Measurements from ENCODE around the gene TRIO.

The TRIO gene

DNA sequence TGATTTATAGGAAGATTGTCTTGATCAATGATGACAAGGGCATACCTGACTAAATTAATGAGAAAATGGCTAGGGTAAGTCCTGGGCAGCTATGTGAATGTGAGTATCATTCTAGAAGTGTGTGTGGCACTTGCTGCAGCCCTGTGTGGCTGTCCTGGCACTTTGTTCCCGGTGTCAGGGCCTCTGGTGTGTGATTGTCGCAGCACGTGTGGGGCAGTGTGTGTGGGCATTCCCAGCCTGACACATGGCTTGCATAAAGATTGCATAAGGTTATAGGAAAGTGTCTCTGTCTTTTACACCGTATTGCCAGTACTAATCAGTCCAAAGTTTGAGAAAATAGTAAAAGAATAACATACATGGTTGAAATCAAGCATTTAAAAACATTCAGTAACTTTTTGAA, 74.4 kb downstream of the TRIO start:
- WGBS (ENCODE audit: insufficient coverage, insufficient read length): no CpG with 5 or more reads among the region's 4 CpGs
- H3K27ac ChIP-seq (ENCODE audit: low read length): no peak overlapping the region
- no peak for DNase-seq (ENCODE audit: low read depth, low spot score)

DNA sequence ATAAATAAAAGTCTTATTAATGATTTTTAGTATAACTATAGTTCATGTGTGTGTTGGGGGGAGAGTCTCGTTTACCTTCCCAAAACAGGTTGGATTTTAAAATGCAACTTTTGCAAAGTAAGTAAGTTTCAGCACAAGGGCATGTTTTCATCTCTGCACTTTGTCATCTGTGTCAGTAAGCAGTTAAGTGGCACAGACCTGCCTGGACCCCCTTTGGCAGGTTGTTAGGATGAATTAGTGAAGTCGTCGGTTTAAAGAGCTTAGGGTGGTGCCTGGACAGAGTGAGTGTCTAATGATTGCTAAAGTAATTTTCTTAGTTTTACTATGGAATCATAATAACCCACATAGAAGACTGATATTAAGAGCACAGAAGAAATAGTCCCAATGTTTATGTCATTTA, 74.9 kb downstream of the TRIO start:
- no peaks in the 10 kb centered on the region for H3K27me3 ChIP-seq (ENCODE audit: control insufficient read depth, insufficient read depth, low read length)
- no CpG with 5 or more reads among the region's 3 CpGs for WGBS (ENCODE audit: insufficient coverage, insufficient read length)
- H3K36me3 ChIP-seq (ENCODE audit: control insufficient read depth, insufficient read depth, low read length): no peaks in the 10 kb centered on the region
- peaks cover 10% of the 10 kb centered on the region for H3K4me1 ChIP-seq (ENCODE audit: control insufficient read depth, insufficient read depth, low read length)
- no peak overlapping the region for H3K4me3 ChIP-seq (ENCODE audit: low read length)
- no peak overlapping the region for H3K27ac ChIP-seq (ENCODE audit: low read length)
- H3K9me3 ChIP-seq (ENCODE audit: control insufficient read depth, insufficient read depth, low read length): no peaks in the 10 kb centered on the region
- no peak for DNase-seq (ENCODE audit: low read depth, low spot score)

More for the DNA sequence above, 74.4 kb downstream of the TRIO start:
- Histone ChIP-seq H3K4me3 (ENCODE audit: low read length) (no peak overlapping the region), H3K4me1 (ENCODE audit: control insufficient read depth, insufficient read depth, low read length) (peaks cover 9% of the 10 kb centered on the region), H3K9me3 (ENCODE audit: control insufficient read depth, insufficient read depth, low read length) (no peaks in the 10 kb centered on the region), H3K36me3 (ENCODE audit: control insufficient read depth, insufficient read depth, low read length) (no peaks in the 10 kb centered on the region), H3K27me3 (ENCODE audit: control insufficient read depth, insufficient read depth, low read length) (no peaks in the 10 kb centered on the region)

DNA sequence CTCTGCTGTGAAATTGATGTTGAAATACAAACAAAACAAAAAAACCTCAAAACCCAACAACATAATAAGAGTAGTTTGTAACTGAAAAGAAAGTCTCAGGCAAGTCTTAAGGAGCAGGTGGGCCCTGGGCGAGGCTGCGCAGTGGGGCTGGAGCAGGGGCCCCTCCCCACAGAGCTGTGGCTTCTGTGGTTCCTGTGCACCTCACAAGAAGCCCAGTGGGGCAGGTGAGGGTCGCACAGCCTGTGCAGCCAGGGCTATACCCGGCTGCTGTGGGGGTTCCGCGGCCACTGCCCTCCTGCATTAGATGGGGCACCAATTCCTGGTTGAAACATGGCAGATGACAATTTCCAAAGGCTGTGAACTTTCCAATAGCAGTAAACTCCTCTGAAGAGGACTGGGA, 75.3 kb downstream of the TRIO start:
- no peak overlapping the region for H3K27ac ChIP-seq (ENCODE audit: low read length)
- H3K9me3 ChIP-seq (ENCODE audit: control insufficient read depth, insufficient read depth, low read length): no peaks in the 10 kb centered on the region
- no peak overlapping the region for H3K4me3 ChIP-seq (ENCODE audit: low read length)
- H3K27me3 ChIP-seq (ENCODE audit: control insufficient read depth, insufficient read depth, low read length): no peaks in the 10 kb centered on the region
- WGBS (ENCODE audit: insufficient coverage, insufficient read length): no CpG with 5 or more reads among the region's 6 CpGs
- H3K4me1 ChIP-seq (ENCODE audit: control insufficient read depth, insufficient read depth, low read length): peaks cover 10% of the 10 kb centered on the region
- DNase-seq (ENCODE audit: low read depth, low spot score): no peak
- no peaks in the 10 kb centered on the region for H3K36me3 ChIP-seq (ENCODE audit: control insufficient read depth, insufficient read depth, low read length)

DNA sequence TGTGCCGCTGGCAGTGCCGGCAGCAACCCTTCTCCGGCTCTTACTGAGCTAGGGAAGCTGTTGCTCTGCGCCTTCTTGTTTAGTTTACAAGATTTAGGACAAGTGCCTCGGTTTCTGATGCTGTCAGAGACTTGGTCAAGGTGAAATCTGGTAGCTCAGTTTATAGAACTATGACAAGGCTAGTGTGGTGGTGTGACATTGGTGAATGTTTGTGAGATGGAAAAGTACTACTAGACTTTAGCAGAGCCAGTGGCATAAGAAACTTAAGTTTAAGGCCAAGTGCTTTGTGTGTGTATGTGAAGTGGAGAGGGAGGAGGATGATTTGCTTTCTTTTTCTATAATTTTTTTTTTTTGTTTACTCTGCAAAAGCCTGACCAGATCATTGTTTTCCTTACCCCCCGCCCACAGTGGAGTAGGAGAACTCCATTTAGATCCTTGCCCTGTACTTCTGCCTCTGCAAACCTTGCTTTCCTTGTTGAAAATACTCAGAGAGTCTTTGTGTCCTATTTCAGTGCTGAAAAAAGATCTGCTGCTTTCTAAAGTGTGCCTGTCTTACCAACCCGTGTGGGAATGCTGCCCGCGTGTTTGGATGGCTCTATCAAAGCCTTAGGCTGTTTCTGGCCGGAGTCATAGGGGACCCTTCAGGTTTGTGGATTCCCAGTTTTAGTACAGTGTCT, 75.9 kb downstream of the TRIO start:
- Histone ChIP-seq H3K9me3 (ENCODE audit: control insufficient read depth, insufficient read depth, low read length) (no peaks in the 10 kb centered on the region), H3K4me1 (ENCODE audit: control insufficient read depth, insufficient read depth, low read length) (peaks cover 8% of the 10 kb centered on the region), H3K4me3 (ENCODE audit: low read length) (no peak overlapping the region), H3K36me3 (ENCODE audit: control insufficient read depth, insufficient read depth, low read length) (no peaks in the 10 kb centered on the region), H3K27ac (ENCODE audit: low read length) (no peak overlapping the region), H3K27me3 (ENCODE audit: control insufficient read depth, insufficient read depth, low read length) (no peaks in the 10 kb centered on the region)
- no CpG with 5 or more reads among the region's 10 CpGs for WGBS (ENCODE audit: insufficient coverage, insufficient read length)
- no peak for DNase-seq (ENCODE audit: low read depth, low spot score)

DNA sequence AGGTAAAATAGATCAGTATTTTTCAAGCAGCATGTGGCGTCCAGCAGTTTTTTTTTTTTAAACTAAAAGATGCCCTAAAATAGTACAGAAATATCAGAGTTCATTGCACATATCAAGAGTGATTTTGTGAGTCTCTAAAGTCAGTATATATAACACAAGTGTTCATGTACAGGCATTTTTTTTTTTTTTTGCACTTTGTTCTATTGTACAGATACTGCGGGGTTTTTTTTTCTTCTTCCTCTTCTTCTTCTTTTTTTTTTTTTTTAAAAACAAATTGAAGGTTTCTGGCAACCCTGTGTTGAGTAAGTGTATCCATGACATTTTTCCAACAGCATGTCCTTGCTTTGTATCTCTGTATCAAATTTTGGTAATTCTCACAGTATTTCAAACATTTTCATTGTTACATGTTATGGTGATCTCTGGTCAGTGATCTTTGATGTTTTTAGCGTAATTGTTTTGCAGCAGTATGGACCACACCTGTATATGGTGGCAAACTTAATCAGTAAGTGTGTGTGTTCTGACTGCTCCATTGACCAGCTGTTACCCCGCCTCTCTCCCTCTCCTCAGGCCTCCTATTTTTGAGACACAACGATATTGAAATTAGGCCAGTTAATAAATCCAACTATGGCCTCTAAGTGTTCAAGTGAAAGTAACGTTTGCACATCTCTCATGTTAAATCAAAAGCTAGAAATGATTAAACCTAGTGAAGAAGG, 76.8 kb downstream of the TRIO start:
- no peak for DNase-seq (ENCODE audit: low read depth, low spot score)
- Histone ChIP-seq H3K4me3 (ENCODE audit: low read length) (no peak overlapping the region), H3K4me1 (ENCODE audit: control insufficient read depth, insufficient read depth, low read length) (peaks cover 5% of the 10 kb centered on the region; the same call in 1 of the 2 replicates), H3K36me3 (ENCODE audit: control insufficient read depth, insufficient read depth, low read length) (no peaks in the 10 kb centered on the region), H3K27me3 (ENCODE audit: control insufficient read depth, insufficient read depth, low read length) (no peaks in the 10 kb centered on the region), H3K27ac (ENCODE audit: low read length) (no peak overlapping the region), H3K9me3 (ENCODE audit: control insufficient read depth, insufficient read depth, low read length) (no peaks in the 10 kb centered on the region)
- WGBS (ENCODE audit: insufficient coverage, insufficient read length): no CpG with 5 or more reads among the region's 6 CpGs

DNA sequence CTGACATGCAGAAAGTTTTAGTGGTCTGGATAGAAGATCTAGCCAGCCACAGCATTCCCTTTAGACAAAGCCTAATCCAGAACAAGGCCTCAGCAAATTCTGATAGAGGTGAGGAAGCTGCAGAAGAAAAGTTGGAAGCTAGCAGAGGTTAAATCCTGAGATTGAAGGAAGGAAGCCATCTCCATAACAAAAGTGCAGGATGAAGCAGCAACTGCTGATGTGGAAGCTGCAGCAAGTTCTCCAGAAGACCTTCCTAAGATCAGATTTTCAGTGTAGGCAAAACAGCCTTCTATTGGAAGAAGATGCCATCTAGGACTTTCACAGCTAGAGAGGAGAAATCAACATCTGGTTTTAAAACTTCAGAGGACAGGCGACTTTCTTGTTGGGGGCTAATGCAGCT, 77.5 kb downstream of the TRIO start:
- Histone ChIP-seq H3K27me3 (ENCODE audit: control insufficient read depth, insufficient read depth, low read length) (no peaks in the 10 kb centered on the region), H3K4me3 (ENCODE audit: low read length) (no peak overlapping the region), H3K4me1 (ENCODE audit: control insufficient read depth, insufficient read depth, low read length) (peaks cover 5% of the 10 kb centered on the region; the same call in 1 of the 2 replicates), H3K9me3 (ENCODE audit: control insufficient read depth, insufficient read depth, low read length) (no peaks in the 10 kb centered on the region), H3K27ac (ENCODE audit: low read length) (no peak overlapping the region), H3K36me3 (ENCODE audit: control insufficient read depth, insufficient read depth, low read length) (no peaks in the 10 kb centered on the region)
- DNase-seq (ENCODE audit: low read depth, low spot score): no peak
- no CpG with 5 or more reads among the region's 1 CpG for WGBS (ENCODE audit: insufficient coverage, insufficient read length)

DNA sequence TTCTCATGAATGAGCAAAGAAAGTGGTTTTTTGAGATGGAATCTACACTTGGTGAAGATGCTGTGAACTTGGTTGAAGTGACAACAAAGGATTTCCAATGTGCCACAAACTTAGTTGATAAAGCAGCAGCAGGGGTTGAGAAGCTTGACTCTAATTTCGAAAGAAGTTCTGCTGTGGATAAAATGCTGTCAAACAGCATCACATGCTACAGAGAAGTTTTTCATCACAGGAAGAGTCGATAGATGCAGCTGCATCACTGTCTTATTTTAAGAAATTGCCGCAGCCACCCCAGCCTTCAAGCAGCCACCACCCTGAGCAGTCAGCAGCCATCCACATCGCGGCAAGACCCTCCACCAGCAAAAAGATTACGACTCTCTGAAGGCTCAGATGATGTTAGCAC, 78.6 kb downstream of the TRIO start:
- H3K4me3 ChIP-seq (ENCODE audit: low read length): no peak overlapping the region
- DNase-seq (ENCODE audit: low read depth, low spot score): no peak
- H3K9me3 ChIP-seq (ENCODE audit: control insufficient read depth, insufficient read depth, low read length): no peaks in the 10 kb centered on the region
- no peak overlapping the region for H3K27ac ChIP-seq (ENCODE audit: low read length)
- H3K4me1 ChIP-seq (ENCODE audit: control insufficient read depth, insufficient read depth, low read length): peaks cover 7% of the 10 kb centered on the region
- WGBS (ENCODE audit: insufficient coverage, insufficient read length): no CpG with 5 or more reads among the region's 6 CpGs
- no peaks in the 10 kb centered on the region for H3K36me3 ChIP-seq (ENCODE audit: control insufficient read depth, insufficient read depth, low read length)
- no peaks in the 10 kb centered on the region for H3K27me3 ChIP-seq (ENCODE audit: control insufficient read depth, insufficient read depth, low read length)

DNA sequence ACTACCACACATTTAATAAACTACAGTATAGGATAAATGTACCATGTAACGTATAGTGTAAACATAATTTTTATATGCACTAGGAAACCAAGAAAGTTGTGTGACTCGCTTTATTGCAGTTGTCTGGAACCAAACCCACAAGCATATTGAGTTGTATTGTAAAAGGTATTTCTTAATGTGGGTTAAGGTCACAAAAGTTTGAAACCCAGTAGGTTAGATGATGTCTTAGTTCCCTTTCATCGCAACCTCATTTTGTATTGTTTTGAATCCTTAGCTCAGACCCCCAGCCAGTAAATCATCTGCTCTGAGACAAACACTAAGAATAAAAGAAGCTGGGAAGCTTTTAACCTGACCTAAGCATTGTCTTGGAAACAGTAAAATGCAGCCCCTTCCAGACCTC, 79.1 kb downstream of the TRIO start:
- H3K27me3 ChIP-seq (ENCODE audit: control insufficient read depth, insufficient read depth, low read length): no peaks in the 10 kb centered on the region
- no CpG with 5 or more reads among the region's 3 CpGs for WGBS (ENCODE audit: insufficient coverage, insufficient read length)
- no peak overlapping the region for H3K27ac ChIP-seq (ENCODE audit: low read length)
- H3K36me3 ChIP-seq (ENCODE audit: control insufficient read depth, insufficient read depth, low read length): no peaks in the 10 kb centered on the region
- peaks cover 9% of the 10 kb centered on the region for H3K4me1 ChIP-seq (ENCODE audit: control insufficient read depth, insufficient read depth, low read length)
- no peak overlapping the region for H3K4me3 ChIP-seq (ENCODE audit: low read length)
- DNase-seq (ENCODE audit: low read depth, low spot score): no peak
- H3K9me3 ChIP-seq (ENCODE audit: control insufficient read depth, insufficient read depth, low read length): no peaks in the 10 kb centered on the region

DNA sequence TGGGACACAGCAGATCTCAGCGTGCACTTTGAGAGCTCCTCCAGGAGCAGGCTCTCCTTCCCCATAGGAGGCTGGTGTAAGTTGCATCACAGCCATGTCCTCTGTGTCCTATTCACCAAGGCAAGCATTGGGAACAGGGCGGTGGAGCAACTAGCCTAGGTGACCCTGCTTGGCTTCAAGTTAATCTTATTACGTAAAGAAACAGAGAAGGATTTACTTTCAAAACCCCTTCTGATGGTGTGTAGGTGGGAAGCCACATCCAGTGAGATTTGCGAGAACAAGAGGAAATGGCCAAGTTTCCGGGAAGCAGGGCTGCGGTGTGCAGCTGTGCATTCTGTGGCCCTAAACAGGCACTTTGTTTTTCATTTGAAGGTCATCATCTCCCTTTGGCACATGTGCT, 80.2 kb downstream of the TRIO start:
- H3K4me3 ChIP-seq (ENCODE audit: low read length): no peak overlapping the region
- H3K27me3 ChIP-seq (ENCODE audit: control insufficient read depth, insufficient read depth, low read length): no peaks in the 10 kb centered on the region
- no peak for DNase-seq (ENCODE audit: low read depth, low spot score)
- no CpG with 5 or more reads among the region's 6 CpGs for WGBS (ENCODE audit: insufficient coverage, insufficient read length)
- H3K27ac ChIP-seq (ENCODE audit: low read length): no peak overlapping the region
- H3K4me1 ChIP-seq (ENCODE audit: control insufficient read depth, insufficient read depth, low read length): peaks cover 9% of the 10 kb centered on the region
- no peaks in the 10 kb centered on the region for H3K9me3 ChIP-seq (ENCODE audit: control insufficient read depth, insufficient read depth, low read length)
- H3K36me3 ChIP-seq (ENCODE audit: control insufficient read depth, insufficient read depth, low read length): no peaks in the 10 kb centered on the region

DNA sequence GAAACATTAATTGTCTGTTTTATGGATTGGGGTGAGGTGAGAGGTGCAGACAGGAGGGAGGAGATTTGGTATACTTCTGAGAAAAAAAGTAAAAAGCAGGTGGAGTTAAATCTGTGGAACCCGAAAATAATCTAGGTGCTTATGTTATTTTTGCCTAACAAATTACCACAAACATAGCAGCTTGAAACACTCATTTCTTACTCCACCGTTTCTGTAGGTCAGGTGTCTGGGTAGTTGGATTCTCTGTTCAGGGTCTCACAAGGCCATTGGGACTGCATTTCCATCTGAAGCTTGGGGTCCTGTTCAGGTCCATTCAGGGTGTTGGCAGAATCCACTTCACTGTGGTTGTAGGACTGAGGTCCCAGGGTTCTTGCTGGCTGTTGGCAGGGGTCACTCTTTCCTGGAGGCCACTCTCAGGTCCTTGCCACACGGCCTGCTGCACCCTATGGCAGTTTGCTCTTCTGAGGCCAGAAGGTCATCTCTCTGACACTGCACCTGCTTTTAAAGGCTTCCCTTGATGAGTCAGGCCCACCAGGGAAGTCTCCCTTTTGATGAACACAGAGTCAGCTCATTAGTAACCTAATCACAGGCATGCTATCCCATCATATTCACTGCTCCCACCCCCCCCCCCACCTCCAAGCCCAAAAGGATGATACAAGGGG, 82.2 kb downstream of the TRIO start:
- no peak for DNase-seq (ENCODE audit: low read depth, low spot score)
- no CpG with 5 or more reads among the region's 3 CpGs for WGBS (ENCODE audit: insufficient coverage, insufficient read length)
- no peaks in the 10 kb centered on the region for H3K27me3 ChIP-seq (ENCODE audit: control insufficient read depth, insufficient read depth, low read length)
- H3K36me3 ChIP-seq (ENCODE audit: control insufficient read depth, insufficient read depth, low read length): no peaks in the 10 kb centered on the region
- peaks cover 7% of the 10 kb centered on the region for H3K4me1 ChIP-seq (ENCODE audit: control insufficient read depth, insufficient read depth, low read length)
- H3K4me3 ChIP-seq (ENCODE audit: low read length): no peak overlapping the region
- H3K27ac ChIP-seq (ENCODE audit: low read length): no peak overlapping the region
- H3K9me3 ChIP-seq (ENCODE audit: control insufficient read depth, insufficient read depth, low read length): no peaks in the 10 kb centered on the region
